Measurements from ENCODE around the gene CTU2. TPM values are rescaled to one million over a fixed set of nuclear protein-coding genes. Genes with fewer than 3 reads are reported as not detected.

Gene CTU2
- total and polyA plus RNA-seq, 2 of the 8 experiments (the other 6 are each of a cell fraction or from before 2014, with no cell fraction given), result 32.7 to 42.9 TPM

GRCh38 chr16:88684569-88685155 is 21.6 kb upstream of the CTU2 start:
- H4K8ac ChIP-seq (ENCODE audit: extremely low read depth, insufficient read depth, low read length), result no peak overlapping the region; the same call in 1 of the 2 replicates
- peaks cover 0 to 2% of the 10 kb centered on the region in 2 experiments for H4K20me1 ChIP-seq (replicated peaks in 1 of 2; ENCODE audit: control insufficient read depth in 1 of 2, insufficient read depth in 2 of 2, low read length in 2 of 2)
- no peaks in the 10 kb centered on the region for H3K9me3 ChIP-seq (ENCODE audit: insufficient read depth in 2 of 2, low read depth in 1 of 2, low read length in 1 of 2)
- no peaks in the 10 kb centered on the region for H3K36me3 ChIP-seq (ENCODE audit: control insufficient read depth in 2 of 4, insufficient read depth in 4 of 4, low read length in 3 of 4)
- H2BK12ac ChIP-seq (ENCODE audit: low read depth, low read length), result no peak overlapping the region
- no peak overlapping the region for H2AFZ ChIP-seq (ENCODE audit: low read length)
- no peak overlapping the region for H2BK20ac ChIP-seq (ENCODE audit: low read length)
- no peak overlapping the region for H2BK5ac ChIP-seq (ENCODE audit: low read depth, low read length)
- H3K4me3 ChIP-seq (ENCODE audit: extremely low read depth in 1 of 4, insufficient read depth in 2 of 4, low read depth in 3 of 4, low read length in 4 of 4), result peak overlapping the region in 3 of 4 experiments; percentile 61 to 77 (median 69); a peak in 5 of 8 replicates
- no peaks in the 10 kb centered on the region for H3K79me2 ChIP-seq (ENCODE audit: control insufficient read depth in 1 of 2, insufficient read depth in 2 of 2, low read length in 2 of 2)
- no peak overlapping the region for H3K27ac ChIP-seq (ENCODE audit: low read depth, low read length)
- no peak for FAIRE-seq
- H3K79me1 ChIP-seq (ENCODE audit: low read depth, low read length), result no peaks in the 10 kb centered on the region
- no peak overlapping the region for H3K4ac ChIP-seq (replicated peaks; ENCODE audit: insufficient read length, low read depth, low read length)
- H2BK15ac ChIP-seq (ENCODE audit: low read length), result peak overlapping the region; percentile 94; the same call in 1 of the 2 replicates
- no peak overlapping the region for H4K5ac ChIP-seq (ENCODE audit: insufficient read length, low read depth, low read length)
- H2BK120ac ChIP-seq (replicated peaks; ENCODE audit: low read depth, low read length), result no peak overlapping the region
- peaks cover 0 to 12% (median 9%) of the 10 kb centered on the region in 4 experiments; a peak in 3 of 7 replicates for H3K27me3 ChIP-seq (replicated peaks in 1 of 4; ENCODE audit: control insufficient read depth in 3 of 4, extremely low read depth in 1 of 4, insufficient read depth in 3 of 4, low read length in 3 of 4)
- H3K4me1 ChIP-seq (replicated peaks in 1 of 4; ENCODE audit: control insufficient read depth in 3 of 4, insufficient read depth in 4 of 4, low read length in 3 of 4), result peaks cover 0 to 8% (median 6%) of the 10 kb centered on the region in 4 experiments; a peak in 6 of 7 replicates
- 75% methylated on average over 15 of the region's 15 CpGs; no CpG with 5 or more reads in 1 of the 2 experiments for WGBS, 2 experiments (ENCODE audit: extremely low coverage in 1 of 2, insufficient coverage in 1 of 2, insufficient read length in 1 of 2, insufficient replicate concordance in 2 of 2, low coverage in 1 of 2, low lambda C conversion rate in 2 of 2, missing lambda C conversion rate in 1 of 2)
- H3K18ac ChIP-seq (ENCODE audit: extremely low read depth, low read length), result no peak overlapping the region
- no peak overlapping the region for H3K9ac ChIP-seq (replicated peaks in 1 of 4; ENCODE audit: extremely low read depth in 1 of 4, low read depth in 3 of 4, low read length in 3 of 4)
- no peak overlapping the region for H3K56ac ChIP-seq (replicated peaks; ENCODE audit: insufficient read length, low read depth, low read length)
- TF ChIP-seq EZH2 (IDR thresholded peaks at IDR 0.05; ENCODE audit: low read depth, low read length, severe bottlenecking) (peak; percentile 11), BCL11A (IDR thresholded peaks at IDR 0.05; ENCODE audit: low read depth in 2 of 2, low read length in 2 of 2) (no peak)
- peaks cover 13% of the 10 kb centered on the region; the same call in 1 of the 2 replicates for H3K23me2 ChIP-seq (ENCODE audit: low read depth, low read length)
- no peak overlapping the region for H4K91ac ChIP-seq (replicated peaks; ENCODE audit: insufficient read length, low read length)
- 0 out of 2 replicates have a peak overlapping the region, but pooled peaks have one; percentile 6 for H2AK5ac ChIP-seq (ENCODE audit: low read depth, low read length)
- DNase-seq (ENCODE audit: low read depth in 1 of 2, low spot score in 2 of 2), result no peak
- ChIA-PET POLR2A (ENCODE audit: partially characterized antibody) (interaction anchor here (1.0 to 1.8 kb wide), 5 partner anchors 9 to 40 kb away, joined by 3 to 5 read pairs (median 4); partner anchors contain the start of genes CTU2, MVD and RNF166), CTCF (ENCODE audit: partially characterized antibody) (interaction anchor here (0.8 to 5.7 kb wide), 16 partner anchors 9 to 206 kb away, joined by 3 to 87 read pairs (median 5); no protein-coding TSS in a partner anchor)
- H3K14ac ChIP-seq (ENCODE audit: insufficient read length), result no peak overlapping the region
- peak overlapping the region; percentile 69 to 95 for H3K4me2 ChIP-seq (ENCODE audit: insufficient read depth in 1 of 2, low read depth in 2 of 2, low read length in 2 of 2)
- no peak overlapping the region for H3K23ac ChIP-seq (ENCODE audit: insufficient read length)

Data from H1 (cell line).